ENCODE measurements around the gene REXO2. TPM values are rescaled to one million over a fixed set of nuclear protein-coding genes. Genes with fewer than 3 reads are reported as not detected.

Gene REXO2
- total RNA-seq, result 10 to 100 TPM; 25.8 to 73.9 (median 37.0) TPM
- long read RNA-seq, transcript REXO2-220 (7 exons, 1,158 nt), result major isoform, 18 of 22 reads
- long read RNA-seq, partial matches to known transcripts, result 2 of 22 reads
- long read RNA-seq, other reads (novel, unspliced or antisense), result 1 of 22 reads

DNA sequence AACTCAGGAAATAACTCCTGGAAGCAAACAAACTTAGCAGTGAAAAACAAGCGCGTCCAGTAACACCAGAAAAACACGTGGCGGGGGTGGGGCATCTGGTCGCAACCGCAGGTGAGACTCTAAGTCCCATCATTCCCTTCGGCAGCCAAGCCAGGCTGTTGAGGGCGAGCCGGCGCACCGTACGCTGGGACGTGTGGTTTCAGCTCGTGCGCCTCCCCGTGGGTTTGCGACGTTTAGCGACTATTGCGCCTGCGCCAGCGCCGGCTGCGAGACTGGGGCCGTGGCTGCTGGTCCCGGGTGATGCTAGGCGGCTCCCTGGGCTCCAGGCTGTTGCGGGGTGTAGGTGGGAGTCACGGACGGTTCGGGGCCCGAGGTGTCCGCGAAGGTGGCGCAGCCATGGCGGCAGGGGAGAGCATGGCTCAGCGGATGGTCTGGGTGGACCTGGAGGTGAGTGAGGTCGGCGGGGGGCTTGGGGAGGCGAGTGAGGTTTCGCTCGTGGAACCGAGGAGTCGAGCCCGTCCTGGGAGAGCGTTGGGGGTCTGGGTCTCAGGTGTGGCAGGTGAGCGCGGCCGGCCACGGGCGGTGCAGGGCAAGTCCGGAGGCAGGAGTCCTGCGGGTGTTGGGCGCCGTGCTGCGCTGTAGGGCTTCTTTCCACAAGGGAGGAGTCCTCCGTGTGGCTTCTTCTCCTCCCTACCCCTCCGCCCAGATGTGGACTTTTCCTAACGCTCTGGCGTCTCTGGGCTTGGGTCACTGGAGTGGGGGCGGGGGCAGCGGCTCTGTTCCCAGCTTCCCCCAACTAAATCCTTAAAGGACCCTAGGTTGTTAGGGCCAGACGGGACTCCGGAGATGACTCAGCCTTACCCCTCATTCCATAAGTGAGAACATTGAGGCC, at the start of gene REXO2:
Gene REXO2 (plus strand): TSS at position 239 of the 892 bp plus-strand sequence. CDS start 62 bp downstream, at position 301.
- H3K4me1 ChIP-seq, result peaks cover 0 to 8% (median 2%) of the 10 kb centered on the region in 4 donors
- H3K27me3 ChIP-seq, result no peaks in the 10 kb centered on the region
- peak within 1 kb of the TSS; percentile 67 to 87 (median 75) for H3K27ac ChIP-seq
- peak; percentile 97 for DNase-seq
- WGBS (ENCODE audit: insufficient coverage, low coverage, low lambda C conversion rate, missing lambda C conversion rate), result 0% methylated on average over 26 of the region's 64 CpGs
- H3K4me3 ChIP-seq, result peak within 1 kb of the TSS; percentile 84 to 94 (median 89)
- H3K36me3 ChIP-seq, result no peaks in the 10 kb centered on the region
- H3K9me3 ChIP-seq, result no peaks in the 10 kb centered on the region
- TF ChIP-seq, protein P1, sequence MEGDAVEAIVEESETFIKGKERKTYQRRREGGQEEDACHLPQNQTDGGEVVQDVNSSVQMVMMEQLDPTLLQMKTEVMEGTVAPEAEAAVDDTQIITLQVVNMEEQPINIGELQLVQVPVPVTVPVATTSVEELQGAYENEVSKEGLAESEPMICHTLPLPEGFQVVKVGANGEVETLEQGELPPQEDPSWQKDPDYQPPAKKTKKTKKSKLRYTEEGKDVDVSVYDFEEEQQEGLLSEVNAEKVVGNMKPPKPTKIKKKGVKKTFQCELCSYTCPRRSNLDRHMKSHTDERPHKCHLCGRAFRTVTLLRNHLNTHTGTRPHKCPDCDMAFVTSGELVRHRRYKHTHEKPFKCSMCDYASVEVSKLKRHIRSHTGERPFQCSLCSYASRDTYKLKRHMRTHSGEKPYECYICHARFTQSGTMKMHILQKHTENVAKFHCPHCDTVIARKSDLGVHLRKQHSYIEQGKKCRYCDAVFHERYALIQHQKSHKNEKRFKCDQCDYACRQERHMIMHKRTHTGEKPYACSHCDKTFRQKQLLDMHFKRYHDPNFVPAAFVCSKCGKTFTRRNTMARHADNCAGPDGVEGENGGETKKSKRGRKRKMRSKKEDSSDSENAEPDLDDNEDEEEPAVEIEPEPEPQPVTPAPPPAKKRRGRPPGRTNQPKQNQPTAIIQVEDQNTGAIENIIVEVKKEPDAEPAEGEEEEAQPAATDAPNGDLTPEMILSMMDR (IDR thresholded peaks at IDR 0.05), result peak in 2 of 4 donors; percentile 26 to 44
- TF ChIP-seq POLR2A (IDR thresholded peaks at IDR 0.05), result peak; percentile 74
- ATAC-seq, result peak; percentile 98 to 99 (median 99)
- intact Hi-C loops (cut with DNase I), result no loop called here

DNA sequence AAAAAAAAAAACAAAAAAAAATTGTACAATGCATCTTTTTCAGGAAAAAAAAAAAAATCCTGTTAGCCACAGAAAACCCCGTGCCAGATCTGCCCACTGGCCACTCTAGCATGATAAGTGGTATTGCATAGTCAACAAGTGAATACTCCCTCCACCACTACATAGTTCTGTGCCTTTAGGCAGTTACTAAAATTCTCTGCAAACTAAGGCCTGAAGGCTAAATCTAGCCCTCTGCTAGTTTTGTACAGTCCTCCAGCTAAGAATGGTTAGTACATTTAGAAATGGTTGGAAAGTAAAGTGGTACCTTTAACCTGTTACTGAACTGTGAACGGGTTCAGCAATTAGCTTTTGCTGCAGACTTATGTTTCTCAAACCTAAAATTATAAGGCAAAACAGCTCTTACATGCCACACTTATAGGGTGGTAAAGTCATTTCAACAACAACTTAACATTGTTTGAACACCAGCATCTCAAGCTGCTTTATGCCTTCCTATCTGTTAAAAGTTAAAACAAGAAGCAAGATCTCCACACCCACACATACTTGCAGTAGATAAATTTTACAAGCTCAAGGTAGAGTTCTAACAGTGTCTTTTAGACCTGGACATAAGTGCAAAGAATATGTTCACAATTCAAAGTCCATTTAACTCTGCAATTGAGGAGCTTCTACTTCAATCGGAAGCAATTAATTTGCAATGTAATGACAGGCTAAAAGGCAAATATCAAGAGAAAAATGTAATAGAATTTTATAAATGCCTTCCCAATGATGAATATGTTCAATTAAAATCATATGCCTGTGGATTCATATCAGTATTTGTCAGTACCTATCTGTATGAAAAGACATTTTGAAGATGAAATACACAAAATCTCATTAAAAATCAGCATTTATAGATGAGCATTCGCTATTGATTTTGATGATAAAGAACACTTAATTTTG, 46.3 kb upstream of the REXO2 start:
- H3K27ac ChIP-seq, result peak overlapping the region in 1 of 3 donors; percentile 38
- H3K4me3 ChIP-seq, result no peak overlapping the region
- no peak for DNase-seq
- no peaks in the 10 kb centered on the region for H3K9me3 ChIP-seq
- intact Hi-C loops (cut with DNase I), result no loop called here
- TF ChIP-seq, protein P1 (IDR thresholded peaks at IDR 0.05), result no peak
- TF ChIP-seq POLR2A (IDR thresholded peaks at IDR 0.05), result no peak
- no peaks in the 10 kb centered on the region for H3K27me3 ChIP-seq
- peaks cover 0 to 15% (median 4%) of the 10 kb centered on the region in 4 donors for H3K4me1 ChIP-seq
- 46% methylated on average over 4 of the region's 4 CpGs for WGBS (ENCODE audit: insufficient coverage, low coverage, low lambda C conversion rate, missing lambda C conversion rate)
- ATAC-seq, result peak in 2 of 4 donors; percentile 12 to 30
- no peaks in the 10 kb centered on the region for H3K36me3 ChIP-seq

DNA sequence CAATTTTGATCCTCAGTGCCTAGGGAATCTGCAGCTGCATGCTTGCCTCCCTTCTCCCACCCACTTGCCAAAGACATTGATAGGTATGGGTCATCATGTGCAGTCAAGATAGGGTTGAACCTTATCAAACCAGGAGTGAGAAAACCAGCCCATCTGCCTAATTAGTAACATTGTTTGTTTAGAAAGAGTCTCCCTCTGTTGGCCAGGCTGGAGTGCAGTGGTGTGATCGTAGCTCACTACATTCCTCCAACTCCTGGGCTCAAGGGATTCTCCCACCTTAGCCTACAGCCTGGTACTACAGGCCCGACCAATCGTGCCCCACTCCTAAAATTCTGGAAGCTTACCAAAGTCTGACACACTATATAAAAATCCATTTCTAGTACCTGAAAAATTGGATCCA, 43.5 kb upstream of the REXO2 start:
- TF ChIP-seq POLR2A (IDR thresholded peaks at IDR 0.05), result no peak
- TF ChIP-seq, protein P1 (IDR thresholded peaks at IDR 0.05), result peak; percentile 5 to 36 (median 29)
- Histone ChIP-seq H3K36me3 (no peaks in the 10 kb centered on the region), H3K4me1 (peaks cover 0 to 27% (median 4%) of the 10 kb centered on the region in 4 donors), H3K4me3 (no peak overlapping the region), H3K27ac (no peak overlapping the region), H3K27me3 (no peaks in the 10 kb centered on the region), H3K9me3 (no peaks in the 10 kb centered on the region)
- WGBS (ENCODE audit: insufficient coverage, low coverage, low lambda C conversion rate, missing lambda C conversion rate), result 54% methylated on average over 3 of the region's 3 CpGs
- ATAC-seq, result no peak
- DNase-seq, result no peak
- intact Hi-C loops (cut with DNase I), result no loop called here

DNA sequence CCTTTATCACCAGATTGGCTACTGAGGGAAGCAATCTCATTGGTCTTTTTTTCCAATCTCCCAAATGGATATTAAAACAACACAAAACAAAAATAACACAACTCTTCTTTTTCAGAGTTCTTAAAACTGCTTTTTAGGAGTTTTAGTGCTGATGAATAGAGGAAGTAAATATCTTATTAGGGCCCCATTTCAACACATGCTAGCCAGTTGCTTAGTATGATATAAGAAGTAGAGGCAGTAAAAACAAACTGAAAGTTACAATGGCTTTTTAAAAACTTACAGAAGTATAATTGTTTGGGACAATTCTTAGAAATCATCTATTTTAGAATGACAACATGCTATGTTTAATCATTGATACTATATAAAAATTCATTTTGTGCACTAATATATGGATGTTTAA, 42.4 kb upstream of the REXO2 start:
- DNase-seq, result no peak
- Histone ChIP-seq H3K9me3 (no peaks in the 10 kb centered on the region), H3K4me3 (no peak overlapping the region), H3K4me1 (peaks cover 0 to 30% (median 6%) of the 10 kb centered on the region in 4 donors), H3K36me3 (no peaks in the 10 kb centered on the region), H3K27ac (no peak overlapping the region), H3K27me3 (no peaks in the 10 kb centered on the region)
- no peak for ATAC-seq
- intact Hi-C loops (cut with DNase I), result no loop called here
- no peak for TF ChIP-seq POLR2A (IDR thresholded peaks at IDR 0.05)
- TF ChIP-seq, protein P1 (IDR thresholded peaks at IDR 0.05), result no peak

Measured in right lobe of liver (tissue), 6 donors.